Measurements from ENCODE around the gene FAM174A. TPM values are rescaled to one million over a fixed set of nuclear protein-coding genes. Genes with fewer than 3 reads are reported as not detected.

Gene FAM174A
- total and polyA plus RNA-seq, 9 donors: 8.4 to 61.8 (median 14.2) TPM

DNA sequence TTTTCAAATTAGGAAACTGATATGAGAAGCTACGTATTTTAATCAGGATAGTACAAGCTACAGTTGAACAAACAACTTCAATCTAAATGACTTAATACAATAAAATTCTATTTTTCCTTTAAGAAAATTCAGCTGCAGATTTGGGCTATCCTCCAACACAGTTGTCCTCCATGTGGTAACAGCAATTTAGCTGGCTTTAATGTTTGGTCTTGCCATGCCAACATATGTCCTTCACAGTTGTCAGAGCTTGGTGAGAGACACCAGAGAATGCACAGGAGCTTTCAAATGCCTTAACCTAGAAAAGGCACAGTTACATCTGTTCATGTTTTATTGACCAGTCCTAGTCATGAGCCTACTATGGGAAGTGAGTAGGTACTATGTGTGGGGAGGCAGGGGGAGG, 10.8 kb downstream of the FAM174A start:
- Histone ChIP-seq H3K27ac (no peak overlapping the region), H3K9me3 (no peaks in the 10 kb centered on the region), H3K27me3 (no peaks in the 10 kb centered on the region), H3K4me3 (no peak overlapping the region), H3K36me3 (no peaks in the 10 kb centered on the region), H3K4me1 (ENCODE audit: insufficient read depth) (no peaks in the 10 kb centered on the region)
- TF ChIP-seq, protein P1, sequence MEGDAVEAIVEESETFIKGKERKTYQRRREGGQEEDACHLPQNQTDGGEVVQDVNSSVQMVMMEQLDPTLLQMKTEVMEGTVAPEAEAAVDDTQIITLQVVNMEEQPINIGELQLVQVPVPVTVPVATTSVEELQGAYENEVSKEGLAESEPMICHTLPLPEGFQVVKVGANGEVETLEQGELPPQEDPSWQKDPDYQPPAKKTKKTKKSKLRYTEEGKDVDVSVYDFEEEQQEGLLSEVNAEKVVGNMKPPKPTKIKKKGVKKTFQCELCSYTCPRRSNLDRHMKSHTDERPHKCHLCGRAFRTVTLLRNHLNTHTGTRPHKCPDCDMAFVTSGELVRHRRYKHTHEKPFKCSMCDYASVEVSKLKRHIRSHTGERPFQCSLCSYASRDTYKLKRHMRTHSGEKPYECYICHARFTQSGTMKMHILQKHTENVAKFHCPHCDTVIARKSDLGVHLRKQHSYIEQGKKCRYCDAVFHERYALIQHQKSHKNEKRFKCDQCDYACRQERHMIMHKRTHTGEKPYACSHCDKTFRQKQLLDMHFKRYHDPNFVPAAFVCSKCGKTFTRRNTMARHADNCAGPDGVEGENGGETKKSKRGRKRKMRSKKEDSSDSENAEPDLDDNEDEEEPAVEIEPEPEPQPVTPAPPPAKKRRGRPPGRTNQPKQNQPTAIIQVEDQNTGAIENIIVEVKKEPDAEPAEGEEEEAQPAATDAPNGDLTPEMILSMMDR (IDR thresholded peaks at IDR 0.05): no peak
- TF ChIP-seq POLR2A (IDR thresholded peaks at IDR 0.05) (no peak), EP300 (IDR thresholded peaks at IDR 0.05) (no peak)
- WGBS, 3 donors: 92 to 97% (median 95%) methylated on average over 1 of the region's 1 CpG
- intact Hi-C loops (cut with DNase I): no loop called here
- DNase-seq: no peak

DNA sequence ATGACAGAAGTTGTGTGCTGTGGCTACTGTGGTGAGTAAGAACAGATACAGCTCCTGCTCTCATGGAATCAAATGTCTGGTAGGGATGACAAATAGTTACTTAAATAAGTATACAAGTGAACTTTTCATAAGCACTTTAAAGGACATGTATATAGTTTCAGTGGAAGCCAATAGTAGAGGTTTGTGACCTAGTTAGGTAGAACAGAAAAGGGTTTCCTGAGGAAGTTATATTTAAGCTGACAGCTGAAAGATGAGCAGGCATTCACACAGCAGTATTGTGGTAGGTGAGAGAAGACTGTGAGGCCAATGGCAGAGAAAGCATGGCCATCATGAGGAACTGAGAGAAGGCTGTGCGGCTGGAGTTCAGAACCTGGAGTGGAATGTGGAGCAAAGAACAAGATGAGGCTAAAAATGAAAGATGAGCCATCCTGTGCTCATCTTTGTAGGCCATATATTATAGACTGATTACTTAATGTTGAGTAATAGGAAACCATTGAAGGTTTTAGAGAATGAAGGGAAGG, 15.4 kb downstream of the FAM174A start:
- H3K4me1 ChIP-seq (ENCODE audit: insufficient read depth): no peaks in the 10 kb centered on the region
- H3K4me3 ChIP-seq: no peak overlapping the region
- intact Hi-C loops (cut with DNase I): no loop called here
- no peak overlapping the region for H3K27ac ChIP-seq
- WGBS, 3 donors: 89 to 97% (median 97%) methylated on average over 1 of the region's 1 CpG
- no peak for DNase-seq
- no peaks in the 10 kb centered on the region for H3K27me3 ChIP-seq
- H3K36me3 ChIP-seq: no peaks in the 10 kb centered on the region
- no peak for TF ChIP-seq EP300 (IDR thresholded peaks at IDR 0.05)
- TF ChIP-seq, protein P1 (IDR thresholded peaks at IDR 0.05): no peak
- TF ChIP-seq POLR2A (IDR thresholded peaks at IDR 0.05): no peak
- no peaks in the 10 kb centered on the region for H3K9me3 ChIP-seq

DNA sequence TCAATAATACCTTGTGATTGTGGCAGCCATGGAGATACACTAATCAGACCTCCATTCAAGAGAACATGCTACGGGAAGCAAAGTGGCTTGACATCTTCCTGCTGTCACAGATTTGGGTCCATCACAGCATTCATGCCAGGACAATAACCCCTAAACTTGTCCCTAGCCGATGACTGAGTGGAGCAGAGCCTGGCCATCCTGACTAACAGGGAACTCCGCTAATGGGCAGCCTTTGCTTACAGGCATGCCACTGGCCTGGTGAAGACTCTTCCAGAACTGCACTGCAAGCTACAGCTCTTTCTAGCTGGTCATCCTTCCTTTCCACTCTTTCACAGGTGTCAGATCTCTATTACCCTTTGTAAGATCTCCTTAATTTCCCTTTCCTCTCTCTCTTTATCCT, 16.0 kb downstream of the FAM174A start:
- no peaks in the 10 kb centered on the region for H3K9me3 ChIP-seq
- no peaks in the 10 kb centered on the region for H3K4me1 ChIP-seq (ENCODE audit: insufficient read depth)
- no peak overlapping the region for H3K4me3 ChIP-seq
- no peak overlapping the region for H3K27ac ChIP-seq
- H3K27me3 ChIP-seq: no peaks in the 10 kb centered on the region
- 94 to 98% (median 94%) methylated on average over 3 of the region's 3 CpGs for WGBS, 3 donors
- no peak for DNase-seq
- intact Hi-C loops (cut with DNase I): no loop called here
- H3K36me3 ChIP-seq: no peaks in the 10 kb centered on the region
- TF ChIP-seq EP300 (IDR thresholded peaks at IDR 0.05): no peak
- TF ChIP-seq, protein P1 (IDR thresholded peaks at IDR 0.05): no peak
- TF ChIP-seq POLR2A (IDR thresholded peaks at IDR 0.05): no peak

DNA sequence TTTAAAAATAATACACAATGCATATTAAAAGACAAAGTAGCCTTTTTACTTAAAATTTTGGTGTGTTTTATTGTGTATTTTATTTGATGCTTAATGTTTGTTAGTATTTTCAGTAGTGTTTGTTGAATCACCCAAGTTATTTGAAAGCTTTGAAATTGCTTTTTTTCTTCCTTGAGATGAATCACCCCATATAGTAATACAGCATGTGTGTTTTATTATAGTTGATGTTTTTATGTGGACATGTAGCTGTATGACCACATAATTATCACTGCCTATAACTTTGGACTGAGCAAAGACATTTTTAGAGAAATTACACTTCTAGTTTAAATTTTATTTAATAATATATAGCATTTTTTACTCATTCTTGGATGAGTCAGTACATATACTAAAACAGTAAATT, 18.0 kb downstream of the FAM174A start:
- no peak overlapping the region for H3K4me3 ChIP-seq
- no peaks in the 10 kb centered on the region for H3K4me1 ChIP-seq (ENCODE audit: insufficient read depth)
- H3K9me3 ChIP-seq: no peaks in the 10 kb centered on the region
- H3K27ac ChIP-seq: no peak overlapping the region
- TF ChIP-seq, protein P1 (IDR thresholded peaks at IDR 0.05): no peak
- TF ChIP-seq EP300 (IDR thresholded peaks at IDR 0.05) (no peak), POLR2A (IDR thresholded peaks at IDR 0.05) (no peak)
- no peaks in the 10 kb centered on the region for H3K36me3 ChIP-seq
- no peak for DNase-seq
- intact Hi-C loops (cut with DNase I): no loop called here
- no peaks in the 10 kb centered on the region for H3K27me3 ChIP-seq

All from ovary (tissue), 9 donors.